GM23338 (cell line): ENCODE measurements around the gene CDCA4. TPM values are rescaled to one million over a fixed set of nuclear protein-coding genes. Genes with fewer than 3 reads are reported as not detected.

Source experiments
- ATAC-seq: fragments of 200-7000 bp; cut with Tn5 transposase; 3 replicates; pipeline ENCODE4 v1.9.1; 2020
- DNase-seq: peaks from one replicate; pipeline ENCODE4 v3.0.0-alpha.2; 2015; ENCODE audit warnings: low spot score
- H2AFZ ChIP-seq: fragments of 200-600 bp; sonication (generic); 2 replicates; pipeline ENCODE4 v1.8.0; 2016; ENCODE audit warnings: antibody characterized with exemption, mild to moderate bottlenecking, moderate library complexity
- H3F3A ChIP-seq: fragments of 200-600 bp; sonication (generic); replicated peaks from 2 replicates; pipeline ENCODE4 v1.8.0; 2017; ENCODE audit warnings: antibody characterized with exemption, mixed run types, low read depth
- H3K27ac ChIP-seq: fragments of 200-600 bp; sonication (generic); 2 replicates; pipeline ENCODE4 v1.6.1; 2016; ENCODE audit warnings: low read depth
- H3K27me3 ChIP-seq: fragments of 200-600 bp; sonication (generic); 2 replicates; pipeline ENCODE4 v1.8.0; 2016; ENCODE audit warnings: mild to moderate bottlenecking, mixed run types, moderate library complexity; ENCODE audit not compliant: insufficient read depth
- H3K36me3 ChIP-seq: fragments of 200-600 bp; sonication (generic); 2 replicates; pipeline ENCODE4 v1.8.0; 2016; ENCODE audit warnings: mild to moderate bottlenecking; ENCODE audit not compliant: insufficient read depth
- H3K4me1 ChIP-seq: fragments of 200-600 bp; sonication (generic); 2 replicates; pipeline ENCODE4 v1.8.0; 2016; ENCODE audit warnings: mild to moderate bottlenecking, moderate library complexity; ENCODE audit not compliant: insufficient read depth
- H3K4me2 ChIP-seq: fragments of 200-600 bp; sonication (generic); 2 replicates; pipeline ENCODE4 v1.7.1; 2017; ENCODE audit warnings: mixed run types
- H3K4me3 ChIP-seq: fragments of 200-600 bp; sonication (generic); 2 replicates; pipeline ENCODE4 v1.6.1; 2016; ENCODE audit warnings: mixed run types
- H3K79me2 ChIP-seq: fragments of 200-600 bp; sonication (generic); replicated peaks from 2 replicates; pipeline ENCODE4 v1.8.0; 2017; ENCODE audit warnings: mild to moderate bottlenecking; ENCODE audit not compliant: insufficient read depth
- H3K9me2 ChIP-seq: fragments of 200-600 bp; sonication (generic); 2 replicates; pipeline ENCODE4 v1.8.0; 2017; ENCODE audit not compliant: insufficient read depth
- H4K20me1 ChIP-seq: fragments of 200-600 bp; sonication (generic); replicated peaks from 2 replicates; pipeline ENCODE4 v1.8.0; 2017; ENCODE audit warnings: mild to moderate bottlenecking; ENCODE audit not compliant: insufficient read depth
- H3K27ac Mint-ChIP-seq: 2 replicates; pipeline ENCODE4 v1.8.0; 2020; ENCODE audit warnings: inconsistent platforms, mild to moderate bottlenecking, moderate library complexity, mixed read lengths
- H3K27me3 Mint-ChIP-seq: 3 replicates; pipeline ENCODE4 v1.8.0; 2022; ENCODE audit warnings: low read depth, mild to moderate bottlenecking, moderate library complexity, mixed read lengths, inconsistent platforms; ENCODE audit not compliant: insufficient read depth, poor library complexity
- H3K36me3 Mint-ChIP-seq: 3 replicates; pipeline ENCODE4 v1.8.0; 2021; ENCODE audit warnings: low read depth, mild to moderate bottlenecking, inconsistent platforms, moderate library complexity, mixed read lengths
- H3K4me1 Mint-ChIP-seq: 3 replicates; pipeline ENCODE4 v1.8.0; 2020; ENCODE audit warnings: mild to moderate bottlenecking, inconsistent platforms, mixed read lengths
- H3K4me3 Mint-ChIP-seq: 3 replicates; pipeline ENCODE4 v1.8.0; 2021; ENCODE audit warnings: moderate library complexity, mild to moderate bottlenecking, inconsistent platforms, mixed read lengths
- H3K9me3 Mint-ChIP-seq: 3 replicates; pipeline ENCODE4 v1.8.0; 2020; ENCODE audit warnings: moderate library complexity, mild to moderate bottlenecking, inconsistent platforms, mixed read lengths
- CTCF ChIP-seq, 2 experiments: fragments of 200-600 bp in 1 of 2; sonication (generic) in 1 of 2; conservative IDR thresholded peaks; 2 replicates each; pipeline versions ENCODE4 v1.5.1 to v1.6.1; 2016 to 2017; ENCODE audit warnings: antibody characterized with exemption in 2 of 2, low read depth in 2 of 2, mild to moderate bottlenecking in 2 of 2, moderate library complexity in 1 of 2
- JUNB ChIP-seq: IDR thresholded peaks from one replicate; pipeline ENCODE4 v1.6.1; 2016; ENCODE audit warnings: antibody characterized with exemption; ENCODE audit not compliant: unreplicated experiment
- REST ChIP-seq: IDR thresholded peaks from one replicate; pipeline ENCODE4 v1.6.1; 2018; ENCODE audit warnings: antibody characterized with exemption; ENCODE audit not compliant: unreplicated experiment
- ZNF114 ChIP-seq: fragments of 250-450 bp; sonication (Bioruptor Pico); IDR thresholded peaks from 2 replicates; pipeline ENCODE4 v1.5.0; 2020; ENCODE audit warnings: mild to moderate bottlenecking, moderate library complexity
- ZNF331 ChIP-seq: fragments of 250-450 bp; sonication (Bioruptor Pico); IDR thresholded peaks from 2 replicates; pipeline ENCODE4 v1.5.0; 2020; ENCODE audit warnings: low read depth, mild to moderate bottlenecking, moderate library complexity
- ZNF462 ChIP-seq: fragments of 250-450 bp; sonication (Bioruptor Pico); IDR thresholded peaks from 2 replicates; pipeline ENCODE4 v1.5.0; 2020; ENCODE audit warnings: mild to moderate bottlenecking, moderate library complexity
- polyA plus RNA-seq: library from polyadenylated mRNA; unstranded; fragments of >200 nt; fragmentation: Nextera tagmentation; extraction: Ambion mirVana; gene quantifications from 2 replicates; pipeline ENCODE4 v1.2.1, GENCODE V29; 2016
- total RNA-seq: library from RNA; depleted of rRNA; stranded (reverse); fragments of >200 nt; shearing (Covaris generic); gene quantifications from 2 replicates; pipeline ENCODE4 v1.2.3, GENCODE V29; 2014

The CDCA4 gene
- total and polyA plus RNA-seq, 2 experiments from 2014 or later = 32.6 to 70.7 TPM

- peaks cover 17% of the 10 kb centered on the region for H3K79me2 ChIP-seq
- no peak overlapping the region for H3K4me2 ChIP-seq
- no peak for ATAC-seq
- Mint-ChIP-seq H3K36me3 (no peaks in the 10 kb centered on the region), H3K27me3 (peaks cover 12% of the 10 kb centered on the region), H3K9me3 (no peaks in the 10 kb centered on the region), H3K4me3 (no peak overlapping the region), H3K4me1 (peaks cover 19% of the 10 kb centered on the region), H3K27ac (no peak overlapping the region)
- H3F3A ChIP-seq = peaks cover 5% of the 10 kb centered on the region; the same call in 1 of the 2 replicates
- no peaks in the 10 kb centered on the region for H3K9me2 ChIP-seq
- no peak overlapping the region for H3K27ac ChIP-seq
- H2AFZ ChIP-seq = no peak overlapping the region
- no peak for TF ChIP-seq ZNF114 (CRISPR knock-in tag)
- no peak for TF ChIP-seq CTCF (conservative IDR thresholded peaks at IDR 0.05; ENCODE audit: low read depth in 2 of 2)
- no peak for TF ChIP-seq ZNF462 (CRISPR knock-in tag)
- TF ChIP-seq REST = no peak
- no peak for TF ChIP-seq ZNF331
- no peak for TF ChIP-seq JUNB
- H3K4me3 ChIP-seq = no peak overlapping the region
- 0 out of 2 replicates have a peak, but pooled peaks cover 4% of the 10 kb centered on the region for H4K20me1 ChIP-seq
- no peaks in the 10 kb centered on the region for H3K36me3 ChIP-seq
- no peak for DNase-seq
- H3K27me3 ChIP-seq = no peaks in the 10 kb centered on the region; the same call in 1 of the 2 replicates
- peaks cover 5% of the 10 kb centered on the region; the same call in 1 of the 2 replicates for H3K4me1 ChIP-seq
Observed at GRCh38 chr14:105025429-105025828, 4.5 kb upstream of the CDCA4 start.
